ENCODE data around the gene CRTAC1.

DNA sequence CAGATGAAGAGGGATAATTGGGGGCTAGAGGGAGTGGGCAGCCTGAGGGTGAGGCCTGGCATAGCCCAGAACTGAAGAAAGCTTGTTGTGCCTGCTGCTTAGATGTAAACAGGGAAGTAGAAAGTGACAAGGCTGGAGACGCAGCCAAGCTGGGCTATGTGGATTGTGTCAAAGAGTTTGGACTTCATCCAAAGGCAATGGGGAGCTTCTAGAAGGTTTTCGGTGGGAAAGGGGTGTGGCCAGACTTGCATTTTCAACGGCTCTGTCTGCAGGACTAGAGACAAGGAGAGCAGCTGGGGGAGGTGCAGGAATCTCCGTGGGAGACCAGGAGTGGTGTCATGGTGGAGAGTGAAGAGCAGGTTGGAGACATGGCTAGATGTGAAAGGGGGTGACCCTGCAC, 132.0 kb downstream of the CRTAC1 start:
- TF ChIP-seq POLR2AphosphoS5 (IDR thresholded peaks at IDR 0.05; ENCODE audit: insufficient read depth, low read depth, low read length) (no peak), POLR2A (IDR thresholded peaks at IDR 0.05; ENCODE audit: low read depth, low read length) (no peak), EZH2 (IDR thresholded peaks at IDR 0.05; ENCODE audit: borderline replicate concordance, low read depth, low read length, severe bottlenecking) (no peak), JUN (IDR thresholded peaks at IDR 0.05; ENCODE audit: borderline replicate concordance, insufficient read depth, insufficient read length, low read depth) (no peak), FOS (IDR thresholded peaks at IDR 0.05; ENCODE audit: borderline replicate concordance, insufficient read depth, low read length) (no peak)
- TF ChIP-seq, protein P1, sequence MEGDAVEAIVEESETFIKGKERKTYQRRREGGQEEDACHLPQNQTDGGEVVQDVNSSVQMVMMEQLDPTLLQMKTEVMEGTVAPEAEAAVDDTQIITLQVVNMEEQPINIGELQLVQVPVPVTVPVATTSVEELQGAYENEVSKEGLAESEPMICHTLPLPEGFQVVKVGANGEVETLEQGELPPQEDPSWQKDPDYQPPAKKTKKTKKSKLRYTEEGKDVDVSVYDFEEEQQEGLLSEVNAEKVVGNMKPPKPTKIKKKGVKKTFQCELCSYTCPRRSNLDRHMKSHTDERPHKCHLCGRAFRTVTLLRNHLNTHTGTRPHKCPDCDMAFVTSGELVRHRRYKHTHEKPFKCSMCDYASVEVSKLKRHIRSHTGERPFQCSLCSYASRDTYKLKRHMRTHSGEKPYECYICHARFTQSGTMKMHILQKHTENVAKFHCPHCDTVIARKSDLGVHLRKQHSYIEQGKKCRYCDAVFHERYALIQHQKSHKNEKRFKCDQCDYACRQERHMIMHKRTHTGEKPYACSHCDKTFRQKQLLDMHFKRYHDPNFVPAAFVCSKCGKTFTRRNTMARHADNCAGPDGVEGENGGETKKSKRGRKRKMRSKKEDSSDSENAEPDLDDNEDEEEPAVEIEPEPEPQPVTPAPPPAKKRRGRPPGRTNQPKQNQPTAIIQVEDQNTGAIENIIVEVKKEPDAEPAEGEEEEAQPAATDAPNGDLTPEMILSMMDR (IDR thresholded peaks at IDR 0.05; ENCODE audit: extremely low read depth in 1 of 2, insufficient read depth in 1 of 2, low read depth in 1 of 2, low read length in 2 of 2) = no peak
- TF ChIP-seq, protein P2, sequence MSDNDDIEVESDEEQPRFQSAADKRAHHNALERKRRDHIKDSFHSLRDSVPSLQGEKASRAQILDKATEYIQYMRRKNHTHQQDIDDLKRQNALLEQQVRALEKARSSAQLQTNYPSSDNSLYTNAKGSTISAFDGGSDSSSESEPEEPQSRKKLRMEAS (IDR thresholded peaks at IDR 0.05; ENCODE audit: insufficient read depth, insufficient read length) = no peak
